Measurements from ENCODE around the gene TBC1D23.

TBC1D23 gene

GRCh38 chr3:100354850-100355249, 94.1 kb downstream of the TBC1D23 start:
- no peaks in the 10 kb centered on the region for H3K79me2 ChIP-seq (ENCODE audit: insufficient read depth, low read length)
- H3K4me1 ChIP-seq (ENCODE audit: insufficient read depth, low read length, severe bottlenecking), result no peaks in the 10 kb centered on the region
- no peak for TF ChIP-seq CTCF (IDR thresholded peaks at IDR 0.05; ENCODE audit: low read length)
- no peak for TF ChIP-seq EZH2 (IDR thresholded peaks at IDR 0.05; ENCODE audit: borderline replicate concordance, low read length)
- H3K27ac ChIP-seq (ENCODE audit: low read depth, low read length, poor library complexity, severe bottlenecking), result no peak overlapping the region
- no peaks in the 10 kb centered on the region for H3K27me3 ChIP-seq (ENCODE audit: insufficient read depth, low read length)
- H3K9me3 ChIP-seq (ENCODE audit: low read length), result peaks cover 3% of the 10 kb centered on the region; the same call in 1 of the 2 replicates
- H3K4me3 ChIP-seq (ENCODE audit: low read depth, low read length, poor library complexity, severe bottlenecking), result no peak overlapping the region
- no peaks in the 10 kb centered on the region for H3K9me2 ChIP-seq (ENCODE audit: low read depth, low read length)
- no peak overlapping the region for H2AFZ ChIP-seq (ENCODE audit: low read length)
- H3K9ac ChIP-seq (ENCODE audit: low read length), result no peak overlapping the region
- no peaks in the 10 kb centered on the region for H3F3A ChIP-seq (ENCODE audit: insufficient read depth, low read length)
- H3K36me3 ChIP-seq (ENCODE audit: insufficient read depth, low read length), result peaks cover 81% of the 10 kb centered on the region
- H4K20me1 ChIP-seq (ENCODE audit: insufficient read depth, low read length), result no peaks in the 10 kb centered on the region
- no peak overlapping the region for H3K4me2 ChIP-seq (ENCODE audit: low read length)

- TF ChIP-seq EZH2 (IDR thresholded peaks at IDR 0.05; ENCODE audit: borderline replicate concordance, low read length), result no peak
- no peak for TF ChIP-seq CTCF (IDR thresholded peaks at IDR 0.05; ENCODE audit: low read length)
- Histone ChIP-seq H2AFZ (ENCODE audit: low read length) (no peak overlapping the region), H3K9me2 (ENCODE audit: low read depth, low read length) (no peaks in the 10 kb centered on the region), H3K9ac (ENCODE audit: low read length) (no peak overlapping the region), H3K4me3 (ENCODE audit: low read depth, low read length, poor library complexity, severe bottlenecking) (no peak overlapping the region), H3K36me3 (ENCODE audit: insufficient read depth, low read length) (peaks cover 92% of the 10 kb centered on the region), H3K79me2 (ENCODE audit: insufficient read depth, low read length) (no peaks in the 10 kb centered on the region), H3K9me3 (ENCODE audit: low read length) (no peaks in the 10 kb centered on the region), H3K4me2 (ENCODE audit: low read length) (no peak overlapping the region), H3K27me3 (ENCODE audit: insufficient read depth, low read length) (no peaks in the 10 kb centered on the region), H3K4me1 (ENCODE audit: insufficient read depth, low read length, severe bottlenecking) (no peaks in the 10 kb centered on the region), H3K27ac (ENCODE audit: low read depth, low read length, poor library complexity, severe bottlenecking) (no peak overlapping the region), H4K20me1 (ENCODE audit: insufficient read depth, low read length) (no peaks in the 10 kb centered on the region), H3F3A (ENCODE audit: insufficient read depth, low read length) (no peaks in the 10 kb centered on the region)
These were observed 97.6 kb downstream of the TBC1D23 start for GRCh38 chr3:100358413-100358812.

GRCh38 chr3:100359035-100359434, 98.2 kb downstream of the TBC1D23 start:
- H2AFZ ChIP-seq (ENCODE audit: low read length), result no peak overlapping the region
- no peak overlapping the region for H3K27ac ChIP-seq (ENCODE audit: low read depth, low read length, poor library complexity, severe bottlenecking)
- no peaks in the 10 kb centered on the region for H3K79me2 ChIP-seq (ENCODE audit: insufficient read depth, low read length)
- H3K27me3 ChIP-seq (ENCODE audit: insufficient read depth, low read length), result no peaks in the 10 kb centered on the region
- no peaks in the 10 kb centered on the region for H3K9me3 ChIP-seq (ENCODE audit: low read length)
- H3K36me3 ChIP-seq (ENCODE audit: insufficient read depth, low read length), result peaks cover 93% of the 10 kb centered on the region
- H3K9me2 ChIP-seq (ENCODE audit: low read depth, low read length), result no peaks in the 10 kb centered on the region
- H3K9ac ChIP-seq (ENCODE audit: low read length), result no peak overlapping the region
- H4K20me1 ChIP-seq (ENCODE audit: insufficient read depth, low read length), result no peaks in the 10 kb centered on the region
- no peaks in the 10 kb centered on the region for H3K4me1 ChIP-seq (ENCODE audit: insufficient read depth, low read length, severe bottlenecking)
- TF ChIP-seq CTCF (IDR thresholded peaks at IDR 0.05; ENCODE audit: low read length) (no peak), EZH2 (IDR thresholded peaks at IDR 0.05; ENCODE audit: borderline replicate concordance, low read length) (no peak)
- H3F3A ChIP-seq (ENCODE audit: insufficient read depth, low read length), result no peaks in the 10 kb centered on the region
- H3K4me3 ChIP-seq (ENCODE audit: low read depth, low read length, poor library complexity, severe bottlenecking), result no peak overlapping the region
- H3K4me2 ChIP-seq (ENCODE audit: low read length), result no peak overlapping the region
